Stimulated activated CD8-positive, alpha-beta memory T cell treated with anti-CD3 and anti-CD28 coated beads, Interleukin-4, amount 100 ng/mL, for 1 hour (primary cell): ENCODE results near the gene VASP.

Source experiments
- DNase-seq, 2 donors: peaks; one replicate each; pipeline ENCODE4 v3.0.0-alpha.2; 2020; ENCODE audit warnings: low read depth in 2 of 2, low spot score in 1 of 2

The VASP gene

GRCh38 chr19:45547965-45548609 lies 40.8 kb downstream of the VASP start:
- DNase-seq = no peak

- no peak for DNase-seq
Observed at GRCh38 chr19:45553464-45553863, 46.2 kb downstream of the VASP start.

GRCh38 chr19:45554481-45554880 lies 47.2 kb downstream of the VASP start:
- no peak for DNase-seq

GRCh38 chr19:45556835-45557234 lies 49.6 kb downstream of the VASP start:
- DNase-seq = no peak

GRCh38 chr19:45558399-45558878 lies 51.2 kb downstream of the VASP start:
- DNase-seq = peak; percentile 8 to 50

- no peak for DNase-seq
Observed at GRCh38 chr19:45560038-45560437, 52.8 kb downstream of the VASP start.

- no peak for DNase-seq
Observed at GRCh38 chr19:45560686-45561085, 53.4 kb downstream of the VASP start.

- DNase-seq = no peak
Observed at GRCh38 chr19:45564131-45564780, 57.0 kb downstream of the VASP start.

GRCh38 chr19:45567609-45568008 lies 60.3 kb downstream of the VASP start:
- no peak for DNase-seq

GRCh38 chr19:45568732-45569131 lies 61.5 kb downstream of the VASP start:
- DNase-seq = no peak

GRCh38 chr19:45569619-45570421 lies 62.5 kb downstream of the VASP start:
- DNase-seq = peak in 1 of 2 donors; percentile 9

GRCh38 chr19:45571457-45572220 lies 64.4 kb downstream of the VASP start:
- DNase-seq = no peak

GRCh38 chr19:45574526-45574925 lies 67.2 kb downstream of the VASP start:
- DNase-seq = no peak

GRCh38 chr19:45575216-45575615 lies 67.9 kb downstream of the VASP start:
- DNase-seq = no peak
